ENCODE data around the gene BTBD9.
"Not testable (repeated sequence)": the region's sequence is repeated elsewhere in the genome, so short reads cannot be mapped to it uniquely, and the experiment has no call there.

Gene BTBD9

DNA sequence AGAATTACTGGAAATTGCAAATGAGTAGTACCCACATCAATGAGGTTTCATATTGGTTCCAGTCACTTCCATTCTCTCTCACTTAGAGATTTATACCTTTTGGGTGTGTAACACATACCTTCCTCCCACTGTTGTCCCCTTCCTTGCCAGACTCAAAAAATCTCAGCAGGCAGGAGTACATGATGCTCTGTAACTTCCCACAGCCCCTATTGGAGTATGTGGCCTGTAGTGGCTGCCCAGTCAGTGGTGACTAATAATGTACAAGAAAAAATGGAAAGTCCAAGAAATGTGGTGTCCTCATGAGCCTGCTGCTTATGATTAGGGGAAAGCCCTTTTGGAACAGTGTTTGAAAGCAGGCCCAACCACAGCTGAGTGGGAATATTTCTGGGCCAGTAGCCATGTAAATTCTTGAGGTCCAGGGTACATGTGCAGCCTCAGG is 508.2 kb downstream of the BTBD9 start:
- Histone ChIP-seq H3K9ac (ENCODE audit: low read length) (peak overlapping the region; percentile 5), H2AK5ac (ENCODE audit: low read length, severe bottlenecking) (no peak overlapping the region), H3K4me3 (ENCODE audit: insufficient read depth in 1 of 2, low read depth in 1 of 2, low read length in 2 of 2) (no peak overlapping the region), H4K8ac (ENCODE audit: low read length) (no peak overlapping the region), H3K4ac (ENCODE audit: low read depth in 1 of 2, low read length in 2 of 2) (no peak overlapping the region), H2BK12ac (ENCODE audit: low read length in 2 of 2) (no peak overlapping the region), H3K4me1 (ENCODE audit: control insufficient read depth, insufficient read depth, low read depth, low read length) (peaks cover 2% of the 10 kb centered on the region), H2AFZ (ENCODE audit: low read depth, low read length) (no peak overlapping the region), H2BK5ac (ENCODE audit: low read depth, low read length, poor library complexity, severe bottlenecking) (no peak overlapping the region), H3K9me3 (ENCODE audit: control insufficient read depth, low read length) (no peaks in the 10 kb centered on the region), H2BK120ac (ENCODE audit: low read depth, low read length) (no peak overlapping the region), H3K18ac (ENCODE audit: low read depth in 1 of 2, low read length in 2 of 2) (peak overlapping the region in 1 of 2 experiments; percentile 24), H3K27me3 (ENCODE audit: control insufficient read depth in 1 of 2, insufficient read depth in 1 of 2, low read length in 2 of 2) (no peaks in the 10 kb centered on the region), H3K79me1 (replicated peaks; ENCODE audit: low read length, poor library complexity, severe bottlenecking) (peaks cover 46% of the 10 kb centered on the region), H3K4me2 (ENCODE audit: low read length, poor library complexity, severe bottlenecking) (no peak overlapping the region), H3K36me3 (ENCODE audit: control insufficient read depth in 1 of 2, insufficient read depth in 2 of 2, low read depth in 1 of 2, low read length in 2 of 2) (peaks cover 8 to 28% of the 10 kb centered on the region in 2 experiments), H4K91ac (ENCODE audit: low read length) (no peak overlapping the region), H2BK15ac (ENCODE audit: low read depth, poor library complexity, severe bottlenecking) (no peak overlapping the region), H3K23ac (ENCODE audit: low read length in 2 of 2) (no peak overlapping the region), H3K14ac (ENCODE audit: low read length in 2 of 2) (no peak overlapping the region), H3K27ac (ENCODE audit: low read length, poor library complexity, severe bottlenecking) (peak overlapping the region; percentile 17)
- DNase-seq = peak; percentile 94

DNA sequence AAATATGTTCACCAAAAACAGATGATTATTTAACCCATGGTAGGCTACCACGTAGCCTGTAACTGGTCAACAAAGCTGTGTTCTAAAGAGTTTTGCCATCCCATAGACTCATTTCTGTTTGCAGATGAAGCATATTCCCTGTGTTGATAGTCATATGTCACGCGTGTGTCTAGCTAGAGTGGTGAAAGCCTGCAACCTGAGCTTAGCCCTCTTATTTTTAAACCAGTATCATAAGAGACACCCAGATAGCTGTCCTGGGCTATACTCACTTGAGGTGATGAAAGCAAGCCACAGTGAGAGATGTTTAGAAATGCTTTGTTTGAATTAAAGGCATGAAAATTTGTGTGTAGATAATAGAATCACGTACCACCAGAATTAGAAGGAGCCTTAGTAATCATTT is 512.4 kb downstream of the BTBD9 start:
- Histone ChIP-seq H3K27me3 (ENCODE audit: control insufficient read depth in 1 of 2, insufficient read depth in 1 of 2, low read length in 2 of 2) (no peaks in the 10 kb centered on the region), H4K8ac (ENCODE audit: low read length) (no peak overlapping the region), H3K9ac (ENCODE audit: low read length) (no peak overlapping the region), H3K36me3 (ENCODE audit: control insufficient read depth in 1 of 2, insufficient read depth in 2 of 2, low read depth in 1 of 2, low read length in 2 of 2) (peaks cover 14 to 22% of the 10 kb centered on the region in 2 experiments), H3K27ac (ENCODE audit: low read length, poor library complexity, severe bottlenecking) (no peak overlapping the region), H4K91ac (ENCODE audit: low read length) (no peak overlapping the region), H3K14ac (ENCODE audit: low read length in 2 of 2) (no peak overlapping the region), H3K23ac (ENCODE audit: low read length in 2 of 2) (no peak overlapping the region), H2BK120ac (ENCODE audit: low read depth, low read length) (no peak overlapping the region), H3K18ac (ENCODE audit: low read depth in 1 of 2, low read length in 2 of 2) (no peak overlapping the region), H2BK15ac (ENCODE audit: low read depth, poor library complexity, severe bottlenecking) (no peak overlapping the region), H3K79me1 (replicated peaks; ENCODE audit: low read length, poor library complexity, severe bottlenecking) (peaks cover 40% of the 10 kb centered on the region), H3K9me3 (ENCODE audit: control insufficient read depth, low read length) (no peaks in the 10 kb centered on the region), H2BK12ac (ENCODE audit: low read length in 2 of 2) (no peak overlapping the region), H2AFZ (ENCODE audit: low read depth, low read length) (no peak overlapping the region), H3K4me3 (ENCODE audit: insufficient read depth in 1 of 2, low read depth in 1 of 2, low read length in 2 of 2) (no peak overlapping the region), H3K4me1 (ENCODE audit: control insufficient read depth, insufficient read depth, low read depth, low read length) (no peaks in the 10 kb centered on the region), H3K4me2 (ENCODE audit: low read length, poor library complexity, severe bottlenecking) (no peak overlapping the region), H2AK5ac (ENCODE audit: low read length, severe bottlenecking) (no peak overlapping the region), H3K4ac (ENCODE audit: low read depth in 1 of 2, low read length in 2 of 2) (no peak overlapping the region), H2BK5ac (ENCODE audit: low read depth, low read length, poor library complexity, severe bottlenecking) (no peak overlapping the region)
- no peak for DNase-seq
- WGBS = 100% methylated on average over 3 of the region's 4 CpGs

DNA sequence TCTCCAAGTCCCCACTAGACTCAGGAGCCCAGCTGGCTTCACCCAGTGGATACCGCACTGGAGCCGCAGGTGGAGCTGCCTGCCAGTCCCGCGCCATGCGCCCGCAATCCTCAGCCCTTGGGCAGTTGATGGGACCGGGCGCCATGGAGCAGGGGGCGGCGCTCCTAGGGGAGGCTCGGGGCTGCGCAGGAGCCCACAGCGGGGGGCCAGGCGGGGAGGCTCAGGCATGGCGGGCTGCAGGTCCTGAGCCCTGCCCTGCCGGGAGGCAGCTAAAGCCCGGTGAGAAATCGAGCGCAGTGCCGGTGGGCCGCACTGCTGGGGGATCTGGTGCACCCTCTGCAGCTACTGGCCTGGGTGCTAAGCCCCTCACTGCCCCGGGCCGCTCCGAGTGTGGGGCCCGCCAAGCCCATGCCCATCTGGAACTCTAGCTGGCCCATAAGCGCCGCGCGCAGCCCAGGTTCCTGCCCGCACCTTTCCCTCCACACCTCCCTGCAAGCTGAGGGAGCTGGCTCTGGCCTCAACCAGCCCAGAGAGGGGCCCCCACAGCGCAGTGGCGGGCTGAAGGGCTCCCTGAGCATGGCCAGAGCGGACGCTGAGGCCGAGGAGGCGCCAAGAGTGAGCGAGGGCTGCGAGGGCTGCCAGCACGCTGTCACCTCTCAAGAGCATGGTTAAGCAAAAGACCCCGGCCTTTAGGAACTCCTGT is 515.4 kb downstream of the BTBD9 start:
- H3K4me3 ChIP-seq (ENCODE audit: insufficient read depth in 1 of 2, low read depth in 1 of 2, low read length in 2 of 2); H2AFZ ChIP-seq (ENCODE audit: low read depth, low read length); H2BK12ac ChIP-seq (ENCODE audit: low read length in 2 of 2); H3K14ac ChIP-seq (ENCODE audit: low read length in 2 of 2); H3K9me3 ChIP-seq (ENCODE audit: control insufficient read depth, low read length); H3K27ac ChIP-seq (ENCODE audit: low read length, poor library complexity, severe bottlenecking); H3K4me1 ChIP-seq (ENCODE audit: control insufficient read depth, insufficient read depth, low read depth, low read length); H4K8ac ChIP-seq (ENCODE audit: low read length); H3K18ac ChIP-seq (ENCODE audit: low read depth in 1 of 2, low read length in 2 of 2); H3K4ac ChIP-seq (ENCODE audit: low read depth in 1 of 2, low read length in 2 of 2); DNase-seq; H4K91ac ChIP-seq (ENCODE audit: low read length); H2AK5ac ChIP-seq (ENCODE audit: low read length, severe bottlenecking); H3K27me3 ChIP-seq (ENCODE audit: control insufficient read depth in 1 of 2, insufficient read depth in 1 of 2, low read length in 2 of 2); H3K9ac ChIP-seq (ENCODE audit: low read length); H2BK15ac ChIP-seq (ENCODE audit: low read depth, poor library complexity, severe bottlenecking); H2BK120ac ChIP-seq (ENCODE audit: low read depth, low read length); H2BK5ac ChIP-seq (ENCODE audit: low read depth, low read length, poor library complexity, severe bottlenecking); H3K23ac ChIP-seq (ENCODE audit: low read length in 2 of 2); H3K4me2 ChIP-seq (ENCODE audit: low read length, poor library complexity, severe bottlenecking): not testable (repeated sequence)
- H3K79me1 ChIP-seq (replicated peaks; ENCODE audit: low read length, poor library complexity, severe bottlenecking) = peaks cover 49% of the 10 kb centered on the region
- WGBS = 94% methylated on average over 32 of the region's 40 CpGs
- H3K36me3 ChIP-seq (ENCODE audit: control insufficient read depth in 1 of 2, insufficient read depth in 2 of 2, low read depth in 1 of 2, low read length in 2 of 2) = peaks cover 21 to 43% of the 10 kb centered on the region in 2 experiments

DNA sequence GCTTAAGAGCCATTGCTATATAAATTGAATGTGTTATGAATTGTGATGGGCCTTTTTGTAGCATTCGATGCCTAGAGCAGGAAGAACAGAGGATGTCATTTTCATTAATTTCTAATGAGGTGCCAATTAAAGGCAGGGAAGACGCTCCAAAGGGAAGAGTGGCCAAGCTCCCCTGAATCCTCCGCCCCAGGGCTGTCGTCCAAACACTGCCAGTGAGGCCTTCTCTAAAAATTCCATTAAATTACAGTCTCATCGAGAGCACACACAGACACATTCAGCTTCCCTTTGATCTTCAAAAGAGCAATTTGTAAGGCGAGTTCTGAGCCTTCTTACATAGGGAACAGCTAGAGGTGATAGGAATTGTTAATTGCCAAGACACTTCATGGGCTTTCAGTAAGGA is 520.2 kb downstream of the BTBD9 start:
- no peak overlapping the region for H3K18ac ChIP-seq (ENCODE audit: low read depth in 1 of 2, low read length in 2 of 2)
- H3K4me2 ChIP-seq (ENCODE audit: low read length, poor library complexity, severe bottlenecking) = no peak overlapping the region
- no peak overlapping the region for H2AFZ ChIP-seq (ENCODE audit: low read depth, low read length)
- H3K4ac ChIP-seq (ENCODE audit: low read depth in 1 of 2, low read length in 2 of 2) = no peak overlapping the region
- H3K23ac ChIP-seq (ENCODE audit: low read length in 2 of 2) = no peak overlapping the region
- no peaks in the 10 kb centered on the region for H3K27me3 ChIP-seq (ENCODE audit: control insufficient read depth in 1 of 2, insufficient read depth in 1 of 2, low read length in 2 of 2)
- H2AK5ac ChIP-seq (ENCODE audit: low read length, severe bottlenecking) = no peak overlapping the region
- H3K9me3 ChIP-seq (ENCODE audit: control insufficient read depth, low read length) = no peaks in the 10 kb centered on the region
- H3K36me3 ChIP-seq (ENCODE audit: control insufficient read depth in 1 of 2, insufficient read depth in 2 of 2, low read depth in 1 of 2, low read length in 2 of 2) = peaks cover 20 to 55% of the 10 kb centered on the region in 2 experiments
- H4K8ac ChIP-seq (ENCODE audit: low read length) = no peak overlapping the region
- H3K4me1 ChIP-seq (ENCODE audit: control insufficient read depth, insufficient read depth, low read depth, low read length) = peaks cover 2% of the 10 kb centered on the region
- no peak overlapping the region for H3K27ac ChIP-seq (ENCODE audit: low read length, poor library complexity, severe bottlenecking)
- 80% methylated on average over 5 of the region's 6 CpGs for WGBS
- no peak overlapping the region for H2BK15ac ChIP-seq (ENCODE audit: low read depth, poor library complexity, severe bottlenecking)
- H3K4me3 ChIP-seq (ENCODE audit: insufficient read depth in 1 of 2, low read depth in 1 of 2, low read length in 2 of 2) = no peak overlapping the region
- H4K91ac ChIP-seq (ENCODE audit: low read length) = no peak overlapping the region
- no peak overlapping the region for H2BK12ac ChIP-seq (ENCODE audit: low read length in 2 of 2)
- no peak for DNase-seq
- peaks cover 57% of the 10 kb centered on the region for H3K79me1 ChIP-seq (replicated peaks; ENCODE audit: low read length, poor library complexity, severe bottlenecking)
- no peak overlapping the region for H2BK120ac ChIP-seq (ENCODE audit: low read depth, low read length)
- H3K14ac ChIP-seq (ENCODE audit: low read length in 2 of 2) = no peak overlapping the region
- H2BK5ac ChIP-seq (ENCODE audit: low read depth, low read length, poor library complexity, severe bottlenecking) = no peak overlapping the region
- H3K9ac ChIP-seq (ENCODE audit: low read length) = no peak overlapping the region

Data from mesenchymal stem cell (in vitro differentiated cells and primary cell).